ENCODE results near the gene FOXA3.

The FOXA3 gene

GRCh38 chr19:45828945-45829344, 35.2 kb upstream of the FOXA3 start (continued):
- TF ChIP-seq, protein P1, sequence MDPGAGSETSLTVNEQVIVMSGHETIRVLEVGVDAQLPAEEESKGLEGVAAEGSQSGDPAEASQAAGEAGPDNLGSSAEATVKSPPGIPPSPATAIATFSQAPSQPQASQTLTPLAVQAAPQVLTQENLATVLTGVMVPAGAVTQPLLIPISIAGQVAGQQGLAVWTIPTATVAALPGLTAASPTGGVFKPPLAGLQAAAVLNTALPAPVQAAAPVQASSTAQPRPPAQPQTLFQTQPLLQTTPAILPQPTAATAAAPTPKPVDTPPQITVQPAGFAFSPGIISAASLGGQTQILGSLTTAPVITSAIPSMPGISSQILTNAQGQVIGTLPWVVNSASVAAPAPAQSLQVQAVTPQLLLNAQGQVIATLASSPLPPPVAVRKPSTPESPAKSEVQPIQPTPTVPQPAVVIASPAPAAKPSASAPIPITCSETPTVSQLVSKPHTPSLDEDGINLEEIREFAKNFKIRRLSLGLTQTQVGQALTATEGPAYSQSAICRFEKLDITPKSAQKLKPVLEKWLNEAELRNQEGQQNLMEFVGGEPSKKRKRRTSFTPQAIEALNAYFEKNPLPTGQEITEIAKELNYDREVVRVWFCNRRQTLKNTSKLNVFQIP (CRISPR knock-in tag; IDR thresholded peaks at IDR 0.05; ENCODE audit: borderline replicate concordance, low read depth), result no peak
- TF ChIP-seq ZNF8 (CRISPR knock-in tag; IDR thresholded peaks at IDR 0.05), result no peak

GRCh38 chr19:45834970-45835369, 29.2 kb upstream of the FOXA3 start:
- TF ChIP-seq OSR1 (CRISPR knock-in tag; IDR thresholded peaks at IDR 0.05) (no peak), SNAI2 (CRISPR knock-in tag; IDR thresholded peaks at IDR 0.05) (no peak), ZC3H10 (CRISPR knock-in tag; IDR thresholded peaks at IDR 0.05) (no peak), TCF4 (CRISPR knock-in tag; IDR thresholded peaks at IDR 0.05; ENCODE audit: borderline replicate concordance) (no peak), ZNF565 (CRISPR knock-in tag; conservative IDR thresholded peaks at IDR 0.05; ENCODE audit: low read depth) (no peak), PPARA (CRISPR knock-in tag; IDR thresholded peaks at IDR 0.05; ENCODE audit: borderline replicate concordance) (no peak), PATZ1 (CRISPR knock-in tag; IDR thresholded peaks at IDR 0.05; ENCODE audit: borderline replicate concordance) (no peak), TOX (CRISPR knock-in tag; IDR thresholded peaks at IDR 0.05; ENCODE audit: borderline replicate concordance) (no peak), CSDC2 (CRISPR knock-in tag; IDR thresholded peaks at IDR 0.05) (no peak), GLIS3 (CRISPR knock-in tag; IDR thresholded peaks at IDR 0.05) (no peak)
- TF ChIP-seq, protein P2, sequence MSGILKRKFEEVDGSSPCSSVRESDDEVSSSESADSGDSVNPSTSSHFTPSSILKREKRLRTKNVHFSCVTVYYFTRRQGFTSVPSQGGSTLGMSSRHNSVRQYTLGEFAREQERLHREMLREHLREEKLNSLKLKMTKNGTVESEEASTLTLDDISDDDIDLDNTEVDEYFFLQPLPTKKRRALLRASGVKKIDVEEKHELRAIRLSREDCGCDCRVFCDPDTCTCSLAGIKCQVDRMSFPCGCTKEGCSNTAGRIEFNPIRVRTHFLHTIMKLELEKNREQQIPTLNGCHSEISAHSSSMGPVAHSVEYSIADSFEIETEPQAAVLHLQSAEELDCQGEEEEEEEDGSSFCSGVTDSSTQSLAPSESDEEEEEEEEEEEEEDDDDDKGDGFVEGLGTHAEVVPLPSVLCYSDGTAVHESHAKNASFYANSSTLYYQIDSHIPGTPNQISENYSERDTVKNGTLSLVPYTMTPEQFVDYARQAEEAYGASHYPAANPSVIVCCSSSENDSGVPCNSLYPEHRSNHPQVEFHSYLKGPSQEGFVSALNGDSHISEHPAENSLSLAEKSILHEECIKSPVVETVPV (CRISPR knock-in tag; IDR thresholded peaks at IDR 0.05), result no peak
- TF ChIP-seq, protein P1 (CRISPR knock-in tag; IDR thresholded peaks at IDR 0.05; ENCODE audit: borderline replicate concordance, low read depth), result no peak
- ATAC-seq, result no peak

- TF ChIP-seq ZNF565 (CRISPR knock-in tag; conservative IDR thresholded peaks at IDR 0.05; ENCODE audit: low read depth) (no peak), ZC3H10 (CRISPR knock-in tag; IDR thresholded peaks at IDR 0.05) (no peak), ZFP3 (CRISPR knock-in tag; IDR thresholded peaks at IDR 0.05) (no peak), SNAI2 (CRISPR knock-in tag; IDR thresholded peaks at IDR 0.05) (no peak), TOX (CRISPR knock-in tag; IDR thresholded peaks at IDR 0.05; ENCODE audit: borderline replicate concordance) (no peak)
- ATAC-seq, result no peak
Measured at GRCh38 chr19:45842198-45842597, 21.9 kb upstream of the FOXA3 start.

GRCh38 chr19:45847663-45848062, 16.5 kb upstream of the FOXA3 start:
- ATAC-seq, result no peak
- no peak for TF ChIP-seq ZNF8 (CRISPR knock-in tag; IDR thresholded peaks at IDR 0.05)
- no peak for TF ChIP-seq ISL1 (CRISPR knock-in tag; IDR thresholded peaks at IDR 0.05)
- TF ChIP-seq ZC3H10 (CRISPR knock-in tag; IDR thresholded peaks at IDR 0.05), result no peak

- peak; percentile 70 for ATAC-seq
Measured at GRCh38 chr19:45848922-45849321, 15.2 kb upstream of the FOXA3 start.

More at GRCh38 chr19:45848922-45849321, 15.2 kb upstream of the FOXA3 start:
- TF ChIP-seq ARNTL (CRISPR knock-in tag; IDR thresholded peaks at IDR 0.05; ENCODE audit: borderline replicate concordance, low read depth), result no peak
- TF ChIP-seq ISL1 (CRISPR knock-in tag; IDR thresholded peaks at IDR 0.05), result no peak
- TF ChIP-seq ZFP3 (CRISPR knock-in tag; IDR thresholded peaks at IDR 0.05), result no peak
- no peak for TF ChIP-seq SNAI2 (CRISPR knock-in tag; IDR thresholded peaks at IDR 0.05)
- no peak for TF ChIP-seq PPARA (CRISPR knock-in tag; IDR thresholded peaks at IDR 0.05; ENCODE audit: borderline replicate concordance)
- TF ChIP-seq ZNF8 (CRISPR knock-in tag; IDR thresholded peaks at IDR 0.05), result no peak
- TF ChIP-seq OSR1 (CRISPR knock-in tag; IDR thresholded peaks at IDR 0.05), result no peak
- no peak for TF ChIP-seq TOX (CRISPR knock-in tag; IDR thresholded peaks at IDR 0.05; ENCODE audit: borderline replicate concordance)
- TF ChIP-seq CSDC2 (CRISPR knock-in tag; IDR thresholded peaks at IDR 0.05), result no peak
- TF ChIP-seq, protein P2 (CRISPR knock-in tag; IDR thresholded peaks at IDR 0.05), result no peak
